Measurements from ENCODE around the gene RPUSD1.
"Not testable (repeated sequence)": the region's sequence is repeated elsewhere in the genome, so short reads cannot be mapped to it uniquely, and the experiment has no call there.

Gene RPUSD1

DNA sequence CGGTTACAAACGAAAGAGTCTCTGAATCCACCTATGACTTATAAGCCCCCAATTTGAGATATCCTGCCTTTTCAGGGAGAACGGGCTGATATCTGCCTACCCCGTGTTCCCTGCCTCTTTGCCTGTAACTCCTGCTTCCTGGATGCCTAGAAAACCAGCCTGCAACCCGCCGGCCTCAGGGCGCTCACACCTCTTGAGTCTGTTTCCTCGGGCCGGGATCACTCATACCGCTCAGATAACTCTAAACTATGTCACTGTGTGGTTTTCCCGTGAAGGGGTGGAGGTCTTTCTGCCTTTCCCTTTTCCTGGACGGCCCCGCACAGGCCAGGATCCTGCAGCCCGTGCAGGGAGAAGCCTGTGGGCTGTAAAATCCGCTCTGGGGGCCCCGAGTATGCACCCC lies 10.4 kb downstream of the RPUSD1 start:
- no peak for TF ChIP-seq CTCF (IDR thresholded peaks at IDR 0.05; ENCODE audit: insufficient read depth, missing control alignments)
- no peak for DNase-seq (ENCODE audit: insufficient read length, low spot score)
- no peak for FAIRE-seq

- no peak for DNase-seq (ENCODE audit: insufficient read length, low spot score)
- TF ChIP-seq CTCF (IDR thresholded peaks at IDR 0.05; ENCODE audit: insufficient read depth, missing control alignments) = no peak
- no peak for FAIRE-seq
Measured at GRCh38 chr16:776824-777223, 11.4 kb downstream of the RPUSD1 start.

DNA sequence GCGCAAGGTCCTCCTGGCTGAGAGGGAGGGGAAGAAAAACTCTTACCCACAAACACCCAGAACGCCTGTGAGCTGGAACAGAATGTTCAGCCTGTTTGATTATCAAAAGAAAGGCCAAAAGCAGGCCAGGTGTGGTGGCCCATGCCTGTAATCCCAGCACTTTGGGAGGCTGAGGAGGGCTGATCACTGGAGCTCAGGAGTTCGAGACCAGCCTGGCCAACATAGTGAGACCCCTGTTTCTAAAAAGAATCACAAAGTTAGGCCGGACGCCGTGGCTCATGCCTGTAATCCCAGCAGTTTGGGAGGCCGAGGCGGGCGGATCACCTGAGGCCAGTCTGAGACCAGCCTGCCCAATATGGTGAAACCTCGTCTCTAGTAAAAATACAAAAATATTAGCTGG lies 11.9 kb downstream of the RPUSD1 start:
- FAIRE-seq; DNase-seq (ENCODE audit: insufficient read length, low spot score): not testable (repeated sequence)

GRCh38 chr16:775236-775796 lies 12.9 kb downstream of the RPUSD1 start:
- DNase-seq (ENCODE audit: insufficient read length, low spot score) (no peak), FAIRE-seq (no peak)
- no peak for TF ChIP-seq CTCF (IDR thresholded peaks at IDR 0.05; ENCODE audit: insufficient read depth, missing control alignments)

DNA sequence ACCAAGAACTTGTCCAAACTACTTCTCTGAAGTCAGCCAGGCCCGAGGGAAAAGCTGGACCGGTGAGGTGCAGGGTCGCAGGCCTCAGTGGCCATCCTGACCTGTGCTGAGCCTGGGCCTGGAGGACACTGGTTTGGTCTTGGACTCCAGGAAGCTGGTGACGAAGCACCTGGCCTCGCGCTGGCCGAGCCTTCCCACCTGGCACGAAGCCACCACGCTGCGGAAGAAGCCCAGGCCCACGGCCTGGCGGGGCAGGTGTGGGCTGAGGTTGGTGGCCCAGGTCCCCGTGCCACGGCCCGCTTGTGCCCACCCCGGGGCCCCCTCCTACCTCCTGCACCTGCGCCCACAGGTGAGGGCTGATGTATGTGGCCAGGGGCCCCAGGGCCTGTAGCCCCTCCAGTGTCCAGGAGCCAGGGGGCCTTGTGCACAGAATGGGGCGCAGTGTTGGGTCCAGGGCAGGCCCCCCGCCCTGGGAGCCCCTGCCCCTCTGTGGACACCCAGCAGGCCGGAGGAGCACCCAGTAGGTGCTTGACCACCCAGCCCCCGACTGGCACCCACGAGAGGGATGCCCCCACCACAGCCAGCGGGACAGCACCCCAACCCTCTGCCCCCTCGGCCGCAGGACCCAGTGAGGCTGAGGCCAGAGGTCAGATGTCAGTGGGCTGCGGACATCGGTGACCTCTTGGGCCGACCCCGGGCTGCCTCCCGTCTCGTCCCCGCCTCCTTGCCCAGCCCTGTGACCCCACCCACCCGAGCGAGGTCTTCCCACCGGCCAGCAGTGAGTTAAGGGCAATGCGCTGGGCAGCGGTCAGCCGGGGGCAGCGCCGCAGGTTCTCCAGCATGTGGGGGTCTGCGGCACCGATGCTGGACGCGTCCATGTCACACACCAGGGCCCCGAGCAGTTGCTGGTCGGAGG lies 13.8 kb downstream of the RPUSD1 start:
- no peak for TF ChIP-seq CTCF (IDR thresholded peaks at IDR 0.05; ENCODE audit: insufficient read depth, missing control alignments)
- no peak for FAIRE-seq
- DNase-seq (ENCODE audit: insufficient read length, low spot score) = no peak

GRCh38 chr16:772959-773358 lies 15.2 kb downstream of the RPUSD1 start:
- DNase-seq (ENCODE audit: insufficient read length, low spot score) (no peak), FAIRE-seq (no peak)
- no peak for TF ChIP-seq CTCF (IDR thresholded peaks at IDR 0.05; ENCODE audit: insufficient read depth, missing control alignments)

DNA sequence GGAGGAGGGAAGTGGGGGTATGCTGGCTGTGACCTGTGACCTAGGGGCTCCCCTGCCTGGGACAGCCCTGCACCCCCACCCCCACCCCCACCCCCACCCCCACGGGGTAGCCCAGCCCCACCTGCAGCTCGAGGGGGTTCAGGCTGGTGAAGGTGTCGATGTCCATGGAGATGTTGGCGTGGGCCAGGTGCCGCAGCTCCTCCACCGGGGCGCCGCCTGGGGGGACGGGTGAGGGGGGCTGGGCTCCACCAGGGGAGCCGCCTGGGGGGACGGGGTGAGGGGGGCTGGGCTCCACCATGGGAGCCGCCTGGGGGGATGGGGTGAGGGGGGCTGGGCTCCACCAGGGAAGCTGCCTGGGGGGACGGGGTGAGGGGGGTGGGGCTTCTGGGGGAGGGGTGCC lies 17.8 kb downstream of the RPUSD1 start:
- TF ChIP-seq CTCF (IDR thresholded peaks at IDR 0.05; ENCODE audit: insufficient read depth, missing control alignments) = no peak
- FAIRE-seq = no peak
- no peak for DNase-seq (ENCODE audit: insufficient read length, low spot score)

Data from D721Med (cell line).